ENCODE results near the gene ATP10B.

The ATP10B gene

DNA sequence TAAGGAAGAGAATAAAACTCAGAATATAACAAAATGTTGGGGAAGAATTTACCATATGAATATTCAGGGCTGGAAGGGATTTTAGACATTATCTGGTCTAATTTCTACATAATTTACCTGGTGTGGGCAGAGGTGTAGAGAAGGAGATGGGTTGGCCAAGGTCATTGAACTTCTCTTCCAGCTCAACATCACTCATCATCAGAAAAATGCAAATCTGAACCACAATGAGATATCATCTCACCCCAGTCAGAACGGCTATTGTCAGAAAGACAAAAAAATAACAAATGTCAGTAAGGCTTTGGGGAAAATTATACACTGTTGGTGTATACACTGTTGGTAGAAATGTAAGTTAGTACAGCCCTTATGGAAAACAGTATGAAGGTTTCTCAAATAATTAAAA is 308.6 kb downstream of the ATP10B start:
- no peak for DNase-seq

DNA sequence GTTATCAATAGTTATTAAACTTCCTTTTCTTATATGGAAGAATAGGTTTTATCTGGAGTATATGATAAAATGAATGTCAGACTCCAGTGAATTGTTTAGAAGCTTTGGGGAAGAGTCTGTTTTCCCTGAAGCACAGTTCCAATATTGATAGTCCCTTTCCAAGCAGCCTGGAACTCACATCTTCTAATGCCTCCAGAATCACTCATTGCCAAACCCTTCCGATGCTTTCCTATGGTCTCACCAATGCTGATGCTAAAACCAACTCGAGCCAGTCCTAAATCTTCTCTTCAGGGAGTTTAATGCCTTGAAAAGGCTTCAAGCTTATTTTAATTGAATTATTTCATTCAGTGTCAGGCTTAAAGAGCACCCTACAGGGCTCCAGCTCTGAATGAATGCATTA is 309.2 kb downstream of the ATP10B start:
- DNase-seq: no peak

DNA sequence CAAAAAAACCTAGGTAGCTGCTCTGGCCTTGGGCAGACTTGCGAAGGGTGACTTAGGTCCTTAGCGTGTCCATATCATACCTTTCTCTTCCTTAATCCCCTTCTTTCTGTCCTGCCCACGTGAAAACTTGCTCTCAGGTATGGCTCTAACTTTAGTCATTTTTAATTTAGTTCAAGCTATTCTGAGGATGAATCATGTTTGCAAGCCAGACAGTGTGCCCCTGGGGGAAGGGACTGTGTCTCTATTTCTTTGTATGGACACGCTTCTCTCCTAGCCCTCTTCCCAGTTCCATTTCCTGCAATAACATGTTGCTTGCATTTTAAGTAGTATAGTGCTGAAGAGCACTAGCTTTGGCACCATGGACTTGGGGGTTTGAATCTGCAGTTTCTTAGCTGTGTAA is 309.7 kb downstream of the ATP10B start:
- DNase-seq: no peak

DNA sequence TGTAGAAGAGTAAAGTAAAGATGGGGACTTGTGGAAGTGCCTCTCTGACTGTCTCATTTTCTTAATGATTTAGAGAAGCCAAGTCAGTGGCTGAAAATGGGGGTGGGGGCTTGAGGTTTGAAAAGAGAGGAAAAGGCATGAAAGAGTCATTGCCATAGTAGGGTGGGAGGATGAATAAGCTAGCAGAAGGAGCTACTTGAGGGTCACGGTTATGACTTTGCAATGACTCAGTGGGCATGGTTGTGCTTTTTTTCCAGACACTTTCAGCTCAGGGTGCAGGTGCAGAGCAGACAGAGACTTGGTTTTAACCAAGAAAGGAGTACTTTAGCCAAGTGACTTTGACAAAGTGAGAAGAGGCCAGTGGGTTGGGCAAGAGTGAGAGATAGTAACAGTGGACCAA is 312.6 kb downstream of the ATP10B start:
- no peak for DNase-seq

DNA sequence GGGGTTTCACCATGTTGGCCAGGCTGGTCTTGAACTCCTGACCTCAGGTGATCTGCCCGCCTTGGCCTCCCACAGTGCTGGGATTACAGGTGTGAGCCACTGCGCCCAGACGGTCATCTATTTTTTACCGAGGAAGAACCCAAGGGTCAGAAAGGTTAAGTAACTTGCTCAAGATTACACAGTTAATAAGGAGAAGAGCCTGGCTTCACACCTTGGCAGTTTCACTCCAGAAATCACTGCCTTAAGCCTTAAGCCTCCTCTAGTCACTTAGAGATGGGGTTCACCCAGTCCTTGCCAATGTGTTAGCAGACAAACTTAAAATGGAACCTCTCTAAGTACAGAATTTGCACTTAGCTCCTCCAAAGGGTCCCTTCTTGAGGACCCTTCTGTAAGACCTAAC is 314.1 kb downstream of the ATP10B start:
- no peak for DNase-seq

DNA sequence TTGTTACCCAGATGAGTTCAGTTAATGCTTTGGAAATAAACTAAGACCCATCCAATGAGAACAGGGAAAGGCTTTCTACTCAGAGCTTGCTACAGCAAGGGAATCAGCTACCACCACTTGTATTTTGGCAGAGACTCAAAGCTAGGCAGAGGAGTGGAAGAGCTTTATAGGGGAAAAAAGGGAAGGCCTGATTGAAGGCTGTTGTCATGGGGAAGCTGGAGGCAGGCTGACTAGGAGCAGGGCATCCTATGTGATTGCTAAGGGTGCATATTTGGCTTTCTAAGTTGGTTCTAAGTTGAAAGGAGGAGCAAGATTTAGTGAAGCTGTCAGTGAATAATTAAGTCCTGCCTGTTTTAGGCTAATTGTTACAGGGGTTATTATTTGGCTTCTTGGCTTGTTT is 314.9 kb downstream of the ATP10B start:
- DNase-seq: no peak

DNA sequence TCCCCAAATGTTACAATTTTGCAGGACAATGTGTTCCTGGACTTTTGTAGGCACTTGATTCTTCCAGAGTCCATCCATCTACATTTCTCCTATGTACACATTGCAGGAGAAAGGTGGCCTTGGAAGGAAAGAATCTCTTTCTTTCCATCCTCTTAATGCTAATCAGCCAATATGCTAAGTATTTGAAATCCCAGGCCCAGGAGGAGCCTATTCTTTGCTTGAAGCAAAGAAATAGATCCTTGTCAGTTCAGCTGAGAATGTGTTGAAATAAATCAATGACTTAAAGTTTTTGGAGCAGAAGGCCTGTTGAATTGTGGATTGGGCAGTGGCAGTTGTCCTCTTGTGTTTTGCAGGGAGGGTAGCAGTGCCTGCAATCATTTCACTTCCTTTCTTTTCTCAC is 317.1 kb downstream of the ATP10B start:
- no peak for DNase-seq

DNA sequence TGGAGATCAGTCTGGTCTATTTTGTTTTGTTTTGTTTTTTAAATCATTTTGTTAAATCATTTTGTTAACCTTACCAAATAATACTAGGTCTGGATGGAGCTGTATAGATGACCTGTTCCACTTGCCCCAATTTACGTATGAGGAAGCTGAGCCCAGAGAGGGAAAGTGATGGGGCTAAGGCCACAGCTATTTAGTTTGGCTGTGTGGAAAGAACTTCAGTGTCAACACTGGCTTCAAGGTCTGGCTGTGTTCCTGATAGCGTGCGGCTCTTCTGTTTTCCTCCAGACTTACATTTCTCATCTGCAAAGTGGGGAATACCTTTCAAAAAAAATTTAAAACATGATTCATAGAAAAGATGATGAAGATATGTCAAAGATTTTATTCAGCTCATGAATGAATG is 317.9 kb downstream of the ATP10B start:
- DNase-seq: no peak

DNA sequence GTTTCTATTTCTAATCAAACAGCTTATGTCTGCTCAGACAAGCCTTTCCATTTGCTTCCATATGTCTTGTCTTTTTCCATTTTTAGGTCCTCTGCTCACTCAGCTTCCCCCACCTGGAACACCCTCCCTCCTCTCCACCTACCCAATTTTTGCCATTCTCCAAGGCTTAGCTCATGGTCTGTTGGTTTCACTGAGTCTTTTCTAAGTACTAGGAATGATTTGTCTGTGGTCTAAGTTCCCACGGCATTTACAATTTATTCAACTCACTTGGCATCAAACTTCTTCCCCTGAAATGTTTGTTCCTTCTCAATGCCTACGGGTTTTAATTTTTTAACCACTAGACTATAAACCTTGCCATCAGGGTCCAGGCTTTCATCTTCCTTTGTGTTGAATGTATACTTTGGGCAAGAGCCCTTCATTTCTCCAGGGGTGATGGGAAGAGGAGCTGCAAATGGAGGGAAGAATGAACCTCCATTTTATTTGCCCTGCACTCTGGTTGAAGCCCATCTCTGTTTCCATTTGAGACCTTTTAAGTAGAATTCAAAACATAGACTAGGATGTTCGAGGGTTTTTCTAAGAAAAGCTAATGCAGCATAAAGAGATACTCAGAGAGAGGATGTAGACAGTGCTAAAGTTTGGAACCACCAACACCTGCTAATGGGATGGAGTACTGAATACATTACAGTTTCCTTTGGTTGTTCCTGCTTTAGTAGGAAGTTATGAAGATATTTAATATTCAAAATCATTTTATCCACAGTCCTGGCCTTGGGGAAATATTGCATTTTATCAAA is 326.3 kb downstream of the ATP10B start:
- no peak for DNase-seq

DNA sequence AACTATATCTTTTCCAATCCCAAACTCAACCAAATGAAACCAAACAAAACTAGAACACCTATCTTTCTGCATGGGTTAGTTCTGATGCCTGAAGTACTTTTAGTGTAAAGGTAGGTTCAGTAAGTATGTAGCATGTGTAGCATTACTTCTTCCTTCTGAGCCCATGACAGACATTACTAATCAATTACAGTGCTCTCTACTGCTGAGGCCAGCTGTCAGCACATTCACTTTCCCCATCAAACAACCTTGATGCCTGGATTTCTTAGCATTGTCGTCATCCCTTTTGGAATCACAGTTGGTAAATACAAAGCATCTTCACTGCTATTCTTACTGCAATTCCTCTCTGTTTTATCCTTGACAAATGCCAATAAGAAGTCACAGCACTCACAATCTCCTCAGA is 327.2 kb downstream of the ATP10B start:
- no peak for DNase-seq

DNA sequence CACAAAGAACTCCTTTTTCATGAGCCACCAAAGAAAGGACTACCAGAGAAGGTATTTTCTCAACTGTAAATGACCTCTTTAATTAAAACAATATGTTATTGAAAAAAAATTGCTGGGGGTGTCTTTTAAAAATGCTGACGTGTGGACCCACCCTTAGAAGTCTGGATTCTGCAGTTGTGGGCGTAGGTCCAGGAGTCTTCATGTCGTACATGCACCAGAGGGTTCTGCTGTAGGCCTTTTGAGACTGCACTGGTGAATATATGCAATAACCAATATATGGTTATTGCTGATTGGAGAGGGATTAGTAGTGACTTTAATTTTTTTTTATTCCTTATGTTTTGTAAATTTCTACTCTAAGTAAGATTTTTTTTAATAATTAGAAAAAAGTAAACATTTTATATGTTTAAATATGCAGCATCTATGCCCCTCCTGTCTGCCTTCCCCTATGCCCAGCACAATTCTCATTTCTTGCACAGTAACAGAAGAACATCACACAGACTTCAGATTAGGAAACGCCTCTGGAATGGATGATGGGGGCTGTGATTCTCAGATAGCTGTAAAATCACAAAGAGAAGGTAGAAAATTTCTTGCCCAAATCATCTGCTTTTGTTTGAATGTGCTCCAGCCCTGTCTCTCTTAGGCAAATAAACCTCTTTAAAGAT is 328.4 kb downstream of the ATP10B start:
- DNase-seq: no peak

DNA sequence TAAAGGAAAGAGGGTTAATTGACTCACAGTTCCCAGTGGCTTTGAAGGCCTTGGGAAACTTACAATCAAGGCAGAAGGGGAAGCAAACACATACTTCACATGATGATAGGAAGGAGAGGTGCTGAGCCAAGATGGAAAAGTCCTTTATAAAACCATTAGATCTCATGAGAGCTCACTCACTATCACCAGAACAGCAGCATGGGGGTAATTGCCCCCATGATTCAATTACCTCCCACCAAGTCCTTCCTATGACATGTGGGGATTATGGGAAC is 330.7 kb downstream of the ATP10B start:
- DNase-seq: no peak

DNA sequence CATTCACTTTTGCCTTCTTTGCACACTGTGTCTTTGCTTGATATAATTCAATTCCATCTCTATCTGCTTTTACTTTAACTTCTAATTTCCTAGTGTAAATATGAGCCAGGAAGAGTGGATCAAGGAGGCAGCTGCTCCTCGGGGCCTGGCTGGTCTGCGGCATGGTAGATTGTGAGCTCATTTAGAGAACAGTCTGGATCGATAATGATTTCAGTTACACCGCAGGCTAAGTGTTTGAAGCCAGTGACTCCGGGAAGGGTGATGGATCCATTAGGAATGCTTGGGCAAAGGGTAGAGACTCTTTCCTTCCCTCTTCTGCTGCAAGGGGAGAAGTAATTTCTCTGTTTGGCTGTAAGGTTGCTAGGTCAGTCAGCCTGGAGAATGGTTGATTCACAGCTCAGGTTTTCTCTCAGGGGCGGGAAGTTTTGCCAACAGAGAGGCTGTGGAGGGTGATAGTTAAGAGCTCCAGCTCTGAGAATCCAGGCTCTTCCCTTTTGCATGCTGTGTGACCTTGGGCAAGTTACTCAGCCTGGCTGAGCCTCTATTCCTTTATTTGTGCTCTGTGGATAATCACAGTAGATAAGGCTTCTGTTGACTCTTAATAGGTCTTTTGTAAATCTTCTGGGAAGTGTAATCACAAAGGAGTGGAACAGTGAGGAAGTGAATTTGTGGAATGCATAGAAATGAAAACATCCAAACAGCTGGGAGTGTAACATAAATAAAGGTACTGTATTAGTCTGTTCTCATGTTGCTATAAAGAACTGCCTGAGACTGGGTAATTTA is 331.2 kb downstream of the ATP10B start:
- no peak for DNase-seq

DNA sequence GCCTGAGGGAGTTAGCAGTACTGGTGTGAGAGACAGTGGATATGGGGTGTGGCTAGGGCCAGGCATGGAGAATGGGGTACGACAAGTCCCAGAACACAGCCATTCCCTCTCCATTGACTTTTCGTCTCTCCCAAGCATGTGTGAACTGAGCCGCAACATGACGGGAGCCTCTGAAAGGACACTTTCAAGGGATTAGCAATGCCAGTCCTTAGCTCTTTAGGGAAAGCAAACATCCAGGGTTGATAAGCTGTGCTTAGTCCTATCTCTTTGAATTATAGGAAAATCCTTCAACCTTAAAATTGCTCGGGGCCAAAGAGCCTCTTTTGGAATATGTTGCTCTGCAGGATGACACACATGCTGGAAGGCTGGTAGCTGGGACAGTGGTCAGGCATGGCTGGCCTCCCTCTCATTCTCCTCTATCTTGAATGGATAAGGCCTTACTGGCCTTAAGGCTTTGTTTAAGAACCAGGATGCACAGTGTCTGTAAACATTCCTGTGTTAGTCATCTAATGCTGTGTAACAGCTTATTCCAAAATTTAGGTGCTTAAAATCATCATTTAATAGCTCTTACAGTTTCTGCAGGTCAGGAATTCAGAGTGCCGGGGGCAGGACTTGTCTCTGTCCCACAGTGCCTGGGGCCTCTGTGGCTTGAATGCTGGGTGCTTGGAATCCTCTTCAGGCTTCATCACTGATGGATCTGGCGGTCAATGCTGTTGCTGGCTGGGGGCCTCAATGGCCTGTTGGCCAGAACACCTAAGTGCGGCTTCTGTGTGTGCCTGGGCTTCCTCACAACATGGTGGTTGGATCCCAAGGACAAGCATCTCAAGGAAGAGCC is 335.1 kb downstream of the ATP10B start:
- no peak for DNase-seq

DNA sequence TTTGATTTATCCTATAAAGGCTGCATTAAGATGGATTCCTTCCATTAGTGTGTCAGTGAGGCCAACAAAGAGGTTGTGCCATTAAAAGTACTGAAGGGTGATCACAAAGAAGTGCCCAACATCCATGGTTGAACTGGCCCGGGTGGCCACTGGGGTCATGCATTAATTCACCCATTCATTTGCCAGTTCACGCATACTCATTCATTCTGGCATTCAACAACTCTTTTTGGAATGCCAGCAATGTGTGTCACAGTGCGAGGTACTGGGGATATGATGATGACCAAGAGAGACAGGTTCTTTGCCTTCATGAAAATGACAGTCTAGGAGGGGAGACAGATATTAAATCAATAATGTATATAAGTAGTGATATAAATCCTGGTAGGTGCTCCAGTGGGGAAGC is 337.1 kb downstream of the ATP10B start:
- DNase-seq: no peak

DNA sequence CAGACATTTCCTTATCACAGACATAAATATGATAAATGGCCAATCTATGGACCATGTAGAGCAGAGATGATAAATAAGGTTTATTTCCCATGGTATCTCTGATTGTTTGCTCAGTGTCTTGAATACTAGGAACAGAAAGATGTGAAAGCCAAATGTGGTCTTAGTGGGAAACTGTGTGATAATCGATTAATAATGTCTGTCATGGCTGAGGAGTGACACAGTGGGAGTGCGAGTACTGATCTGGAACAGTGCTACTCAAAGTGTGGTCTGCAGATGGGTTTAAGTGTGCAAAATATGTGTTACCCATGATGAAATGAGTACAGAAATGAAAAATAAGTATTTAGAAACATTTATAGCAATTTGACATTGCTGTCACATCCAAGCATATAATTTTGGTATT is 337.8 kb downstream of the ATP10B start:
- DNase-seq: no peak

DNA sequence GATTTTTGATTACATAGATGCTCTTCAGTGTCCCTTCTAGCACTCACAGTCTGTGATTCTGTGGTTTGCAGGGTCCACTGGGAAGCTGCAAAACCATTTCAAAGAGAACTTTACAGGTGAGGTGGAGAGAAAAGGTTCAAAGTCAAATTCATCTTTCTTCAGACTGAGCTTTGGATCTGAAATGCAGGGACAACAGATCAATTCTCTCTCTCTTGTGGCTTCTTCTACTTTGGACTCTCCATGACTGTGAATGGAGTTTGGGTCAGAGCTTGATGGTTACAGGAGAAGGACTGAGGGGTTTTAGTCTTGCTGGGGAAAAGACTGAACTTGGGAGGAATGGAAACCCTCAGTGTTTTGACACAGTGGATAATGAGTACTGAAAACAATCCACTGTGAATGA is 338.5 kb downstream of the ATP10B start:
- DNase-seq: no peak

Data from activated CD4-positive, alpha-beta T cell treated with anti-CD3 and anti-CD28 coated beads for 4 hours (primary cell).